Liver (tissue), 9 donors: ENCODE data around the gene ABCA12. TPM values are rescaled to one million over a fixed set of nuclear protein-coding genes. Genes with fewer than 3 reads are reported as not detected.

ENCODE experiments used
- DNase-seq: peaks from one replicate; pipeline ENCODE4 v3.0.0-alpha.2; 2017; ENCODE audit warnings: low spot score
- H3K27ac ChIP-seq, 2 donors: one replicate each; pipeline ENCODE4 v1.7.0; 2013; ENCODE audit warnings: inconsistent platforms in 2 of 2, low read length in 2 of 2, control low read depth in 1 of 2, low read depth in 1 of 2, mild to moderate bottlenecking in 1 of 2
- H3K27me3 ChIP-seq, 4 donors: one replicate each; pipeline versions ENCODE4 v1.6.1 to v1.7.0; 2013; ENCODE audit warnings: low read length in 3 of 4, inconsistent platforms in 1 of 4, mild to moderate bottlenecking in 1 of 4, moderate library complexity in 1 of 4; ENCODE audit not compliant: control insufficient read depth in 4 of 4, insufficient read depth in 4 of 4
- H3K36me3 ChIP-seq, 4 donors: one replicate each; pipeline versions ENCODE4 v1.6.1 to v1.7.0; 2013; ENCODE audit warnings: low read length in 3 of 4, mild to moderate bottlenecking in 3 of 4, low read depth in 1 of 4, moderate library complexity in 1 of 4; ENCODE audit not compliant: control insufficient read depth in 4 of 4, insufficient read depth in 3 of 4
- H3K4me1 ChIP-seq, 4 donors: one replicate each; pipeline versions ENCODE4 v1.6.1 to v1.7.0; 2013; ENCODE audit warnings: low read length in 3 of 4, mild to moderate bottlenecking in 3 of 4, moderate library complexity in 1 of 4; ENCODE audit not compliant: control insufficient read depth in 4 of 4, insufficient read depth in 4 of 4
- H3K4me3 ChIP-seq, 3 donors: one replicate each; pipeline versions ENCODE4 v1.6.1 to v1.7.0; 2013; ENCODE audit warnings: low read length in 3 of 3, control low read depth in 1 of 3, low read depth in 1 of 3, mild to moderate bottlenecking in 1 of 3
- H3K9ac ChIP-seq, 2 donors: one replicate each; pipeline ENCODE4 v1.7.0; 2013; ENCODE audit warnings: low read length in 2 of 2, mild to moderate bottlenecking in 2 of 2, moderate library complexity in 2 of 2, control low read depth in 1 of 2, low read depth in 1 of 2
- H3K9me3 ChIP-seq, 4 donors: one replicate each; pipeline versions ENCODE4 v1.6.1 to v1.7.0; 2013; ENCODE audit warnings: low read length in 3 of 4; ENCODE audit not compliant: control insufficient read depth in 4 of 4
- ATF3 ChIP-seq: IDR thresholded peaks from 2 replicates; pipeline ENCODE4 v1.6.1; 2016; ENCODE audit warnings: antibody characterized with exemption
- CTCF ChIP-seq: fragments of 150-350 bp; IDR thresholded peaks from 2 replicates; pipeline ENCODE4 v1.5.1; 2017; ENCODE audit warnings: improper control_type of control experiment, low read depth, low read length; ENCODE audit not compliant: missing input control
- FOXA1 ChIP-seq: IDR thresholded peaks from 2 replicates; pipeline ENCODE4 v1.6.1; 2016; ENCODE audit warnings: antibody characterized with exemption
- FOXA2 ChIP-seq: IDR thresholded peaks from 2 replicates; pipeline ENCODE4 v1.6.1; 2016; ENCODE audit warnings: antibody characterized with exemption
- HNF4A ChIP-seq, 2 donors: conservative IDR thresholded peaks; 2 replicates each; pipeline ENCODE4 v1.6.1; 2016; ENCODE audit warnings: antibody characterized with exemption in 2 of 2, mild to moderate bottlenecking in 2 of 2
- HNF4G ChIP-seq: IDR thresholded peaks from 2 replicates; pipeline ENCODE4 v1.6.1; 2016; ENCODE audit warnings: antibody characterized with exemption
- JUND ChIP-seq, 2 donors: IDR thresholded peaks; 2 replicates each; pipeline ENCODE4 v1.6.1; 2016; ENCODE audit warnings: antibody characterized with exemption in 2 of 2
- MAX ChIP-seq: IDR thresholded peaks from 2 replicates; pipeline ENCODE4 v1.6.1; 2016; ENCODE audit warnings: antibody characterized with exemption
- NR2F2 ChIP-seq: IDR thresholded peaks from 2 replicates; pipeline ENCODE4 v1.6.1; 2016; ENCODE audit warnings: antibody characterized with exemption
- RAD21 ChIP-seq, 2 donors: IDR thresholded peaks; 2 replicates each; pipeline ENCODE4 v1.6.1; 2016; ENCODE audit warnings: antibody characterized with exemption in 2 of 2, mild to moderate bottlenecking in 2 of 2
- REST ChIP-seq: IDR thresholded peaks from 2 replicates; pipeline ENCODE4 v1.6.1; 2016; ENCODE audit warnings: antibody characterized with exemption, mild to moderate bottlenecking
- RXRA ChIP-seq, 2 donors: IDR thresholded peaks; 2 replicates each; pipeline ENCODE4 v1.6.1; 2017 to 2018; ENCODE audit warnings: antibody characterized with exemption in 2 of 2, mild to moderate bottlenecking in 1 of 2
- SP1 ChIP-seq: IDR thresholded peaks from 2 replicates; pipeline ENCODE4 v1.6.1; 2018; ENCODE audit warnings: antibody characterized with exemption, mild to moderate bottlenecking
- TAF1 ChIP-seq: conservative IDR thresholded peaks from 2 replicates; pipeline ENCODE4 v1.6.1; 2016; ENCODE audit warnings: antibody characterized with exemption, mild to moderate bottlenecking
- YY1 ChIP-seq: IDR thresholded peaks from 2 replicates; pipeline ENCODE4 v1.6.1; 2016; ENCODE audit warnings: antibody characterized with exemption, mild to moderate bottlenecking
- ZBTB33 ChIP-seq: IDR thresholded peaks from 2 replicates; pipeline ENCODE4 v1.6.1; 2016; ENCODE audit warnings: antibody characterized with exemption
- WGBS: extraction: QIAGEN DNeasy Blood & Tissue Kit; methylation state at CpG from one replicate; pipeline ENCODE4 v1.1.7; 2013; 5-methylcytosine and 5-hydroxymethylcytosine counted together
- polyA plus RNA-seq, 2 donors: library from polyadenylated mRNA; stranded (reverse) in 1 of 2; unstranded in 1 of 2; fragments of 200-250 nt in 1 of 2; fragments of >200 nt in 1 of 2; fragmentation: Nextera tagmentation in 1 of 2; extraction: Ambion mirVana in 1 of 2; gene quantifications; one replicate each; pipeline versions ENCODE4 v1.2.1 to v1.2.3, GENCODE V29; 2013 to 2015
- total RNA-seq, 2 donors: library from RNA; depleted of rRNA; stranded (reverse); fragments of >200 nt; gene quantifications; one replicate each; pipeline ENCODE4 v1.2.3, GENCODE V29; 2014
- donor health status: healthy.
- donor health status: healthy.
- donor health status: healthy.
- donor health status: healthy.
- donor health status: healthy.

Gene ABCA12
- total and polyA plus RNA-seq, 4 donors: 0.03 TPM; not detected in 3

- no peaks in the 10 kb centered on the region for H3K36me3 ChIP-seq
- H3K27ac ChIP-seq: no peak overlapping the region
- DNase-seq: no peak
- no peak overlapping the region for H3K9ac ChIP-seq
- no peaks in the 10 kb centered on the region for H3K4me1 ChIP-seq
- no peaks in the 10 kb centered on the region for H3K27me3 ChIP-seq
- TF ChIP-seq RAD21 (IDR thresholded peaks at IDR 0.05): no peak
- no peaks in the 10 kb centered on the region for H3K9me3 ChIP-seq
- 80% methylated on average over 3 of the region's 3 CpGs for WGBS
- no peak overlapping the region for H3K4me3 ChIP-seq
Observed at GRCh38 chr2:215019085-215019484, 119.3 kb downstream of the ABCA12 start.

- H3K36me3 ChIP-seq: no peaks in the 10 kb centered on the region
- H3K27me3 ChIP-seq: no peaks in the 10 kb centered on the region
- H3K4me3 ChIP-seq: no peak overlapping the region
- no peak overlapping the region for H3K27ac ChIP-seq
- H3K9me3 ChIP-seq: no peaks in the 10 kb centered on the region
- WGBS: 93% methylated on average over 3 of the region's 3 CpGs
- no peaks in the 10 kb centered on the region for H3K4me1 ChIP-seq
- TF ChIP-seq SP1 (no peak), YY1 (no peak), HNF4G (no peak), TAF1 (no peak), RXRA (IDR thresholded peaks at IDR 0.05) (no peak), HNF4A (conservative IDR thresholded peaks at IDR 0.05) (no peak), FOXA2 (no peak)
- DNase-seq: no peak
- H3K9ac ChIP-seq: no peak overlapping the region
Observed at GRCh38 chr2:215015421-215015820, 123.0 kb downstream of the ABCA12 start.

- DNase-seq: no peak
- Histone ChIP-seq H3K27me3 (peaks cover 0 to under 1% (median 0%) of the 10 kb centered on the region in 4 donors), H3K4me3 (no peak overlapping the region), H3K4me1 (no peaks in the 10 kb centered on the region), H3K9ac (no peak overlapping the region), H3K9me3 (no peaks in the 10 kb centered on the region), H3K36me3 (no peaks in the 10 kb centered on the region), H3K27ac (no peak overlapping the region)
- 60% methylated on average over 2 of the region's 2 CpGs for WGBS
- TF ChIP-seq NR2F2 (no peak), RXRA (IDR thresholded peaks at IDR 0.05) (no peak), JUND (IDR thresholded peaks at IDR 0.05) (no peak), ATF3 (no peak), HNF4G (no peak), TAF1 (no peak), CTCF (no peak), RAD21 (IDR thresholded peaks at IDR 0.05) (no peak)
Observed at GRCh38 chr2:215010390-215010789, 128.0 kb downstream of the ABCA12 start.

- WGBS: 14% methylated on average over 4 of the region's 4 CpGs
- Histone ChIP-seq H3K4me3 (no peak overlapping the region), H3K9ac (no peak overlapping the region), H3K36me3 (no peaks in the 10 kb centered on the region), H3K9me3 (no peaks in the 10 kb centered on the region), H3K27ac (no peak overlapping the region), H3K27me3 (peaks cover 0 to 2% (median 0%) of the 10 kb centered on the region in 4 donors), H3K4me1 (no peaks in the 10 kb centered on the region)
- no peak for DNase-seq
- TF ChIP-seq YY1 (no peak), ZBTB33 (no peak), FOXA2 (no peak), HNF4G (no peak), MAX (no peak), REST (no peak), SP1 (no peak), HNF4A (conservative IDR thresholded peaks at IDR 0.05) (no peak), FOXA1 (no peak)
Observed at GRCh38 chr2:215003001-215003400, 135.4 kb downstream of the ABCA12 start.
